ENCODE data around the gene PRRG2. TPM values are rescaled to one million over a fixed set of nuclear protein-coding genes. Genes with fewer than 3 reads are reported as not detected.

Gene PRRG2
- total RNA-seq, 1 experiment from 2014 or later: 3.3 TPM

DNA sequence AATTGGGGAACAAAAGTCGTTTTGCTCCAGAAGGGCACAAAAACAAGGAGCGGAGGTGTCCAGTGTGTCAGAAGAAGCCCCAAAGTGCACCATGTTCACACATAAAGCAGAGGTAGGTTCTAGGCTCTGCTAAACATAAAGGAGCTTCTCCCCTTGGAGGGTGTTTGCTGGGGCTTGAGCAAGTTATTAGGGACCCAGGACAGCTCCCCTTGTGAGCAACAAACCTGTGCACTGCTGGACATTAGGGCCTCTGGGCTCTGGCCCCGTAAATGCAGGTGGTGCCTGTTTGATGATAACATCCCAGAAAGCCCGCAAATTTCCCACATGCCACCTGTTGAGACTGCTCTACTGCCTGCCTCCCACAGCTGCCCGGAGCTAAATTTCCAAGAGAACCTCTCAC, 42.5 kb upstream of the PRRG2 start:
- Histone ChIP-seq H4K91ac (ENCODE audit: insufficient read length, low read depth, low read length) (no peak overlapping the region), H3K79me2 (ENCODE audit: insufficient read depth, low read length) (no peaks in the 10 kb centered on the region), H2BK12ac (ENCODE audit: insufficient read length, low read depth, low read length) (no peak overlapping the region), H3K18ac (ENCODE audit: insufficient read length, low read depth, low read length) (no peak overlapping the region), H3K4me2 (ENCODE audit: insufficient read depth, insufficient read length, low read length) (no peak overlapping the region), H2BK20ac (ENCODE audit: low read depth, low read length, poor library complexity, severe bottlenecking) (no peak overlapping the region), H3K56ac (ENCODE audit: insufficient read length, low read depth, low read length) (no peak overlapping the region), H3K23me2 (ENCODE audit: insufficient read length, low read depth, low read length, poor library complexity, severe bottlenecking) (peaks cover 6% of the 10 kb centered on the region), H2BK120ac (ENCODE audit: low read depth, low read length, poor library complexity, severe bottlenecking) (no peak overlapping the region), H3T11ph (ENCODE audit: low read length) (no peak overlapping the region), H4K8ac (replicated peaks; ENCODE audit: insufficient read length, low read depth, low read length) (no peak overlapping the region), H3K4ac (ENCODE audit: low read depth, low read length) (no peak overlapping the region), H3K9me3 (ENCODE audit: control insufficient read depth, low read depth, low read length) (no peaks in the 10 kb centered on the region), H3K4me1 (ENCODE audit: insufficient read depth, low read length) (no peaks in the 10 kb centered on the region), H2BK15ac (ENCODE audit: low read depth, low read length) (no peak overlapping the region), H3K23ac (ENCODE audit: insufficient read length, low read depth, low read length) (no peak overlapping the region), H3K27ac (ENCODE audit: insufficient read length, low read depth, low read length) (no peak overlapping the region), H2AK5ac (ENCODE audit: insufficient read length, low read length) (no peak overlapping the region), H3K27me3 (ENCODE audit: insufficient read depth, low read length) (no peaks in the 10 kb centered on the region), H3K79me1 (ENCODE audit: insufficient read depth, low read depth, low read length, poor library complexity, severe bottlenecking) (no peaks in the 10 kb centered on the region), H2AFZ (ENCODE audit: low read length) (no peak overlapping the region), H3K9ac (ENCODE audit: extremely low read depth, insufficient read length, low read length) (no peak overlapping the region), H3K14ac (ENCODE audit: insufficient read depth, low read length) (no peak overlapping the region), H4K5ac (ENCODE audit: insufficient read length, low read depth, low read length) (no peak overlapping the region), H4K20me1 (ENCODE audit: control insufficient read depth, insufficient read depth, insufficient read length) (no peaks in the 10 kb centered on the region), H2BK5ac (ENCODE audit: insufficient read length, low read length) (no peak overlapping the region)
- Mint-ChIP-seq H3K4me1 (peaks cover 7 to 10% of the 10 kb centered on the region in 2 experiments), H3K27me3 (ENCODE audit: low read depth) (peaks cover 9% of the 10 kb centered on the region), H3K4me3 (no peak overlapping the region), H3K36me3 (ENCODE audit: insufficient read depth in 1 of 3, low read depth in 3 of 3) (peaks cover 0 to 19% (median 2%) of the 10 kb centered on the region in 3 experiments; a peak in 5 of 7 replicates), H3K9me3 (no peaks in the 10 kb centered on the region), H3K27ac (peak overlapping the region in 1 of 3 experiments; percentile 44; a peak in 1 of 7 replicates)
- TF ChIP-seq, protein P1, sequence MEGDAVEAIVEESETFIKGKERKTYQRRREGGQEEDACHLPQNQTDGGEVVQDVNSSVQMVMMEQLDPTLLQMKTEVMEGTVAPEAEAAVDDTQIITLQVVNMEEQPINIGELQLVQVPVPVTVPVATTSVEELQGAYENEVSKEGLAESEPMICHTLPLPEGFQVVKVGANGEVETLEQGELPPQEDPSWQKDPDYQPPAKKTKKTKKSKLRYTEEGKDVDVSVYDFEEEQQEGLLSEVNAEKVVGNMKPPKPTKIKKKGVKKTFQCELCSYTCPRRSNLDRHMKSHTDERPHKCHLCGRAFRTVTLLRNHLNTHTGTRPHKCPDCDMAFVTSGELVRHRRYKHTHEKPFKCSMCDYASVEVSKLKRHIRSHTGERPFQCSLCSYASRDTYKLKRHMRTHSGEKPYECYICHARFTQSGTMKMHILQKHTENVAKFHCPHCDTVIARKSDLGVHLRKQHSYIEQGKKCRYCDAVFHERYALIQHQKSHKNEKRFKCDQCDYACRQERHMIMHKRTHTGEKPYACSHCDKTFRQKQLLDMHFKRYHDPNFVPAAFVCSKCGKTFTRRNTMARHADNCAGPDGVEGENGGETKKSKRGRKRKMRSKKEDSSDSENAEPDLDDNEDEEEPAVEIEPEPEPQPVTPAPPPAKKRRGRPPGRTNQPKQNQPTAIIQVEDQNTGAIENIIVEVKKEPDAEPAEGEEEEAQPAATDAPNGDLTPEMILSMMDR (conservative IDR thresholded peaks at IDR 0.05): no peak
- DNase-seq: no peak
- no CpG with 5 or more reads among the region's 5 CpGs for WGBS (ENCODE audit: extremely low coverage, insufficient read length, low lambda C conversion rate)

Data from H9 (cell line).